ENCODE data around the gene LENG9.

Gene LENG9

DNA sequence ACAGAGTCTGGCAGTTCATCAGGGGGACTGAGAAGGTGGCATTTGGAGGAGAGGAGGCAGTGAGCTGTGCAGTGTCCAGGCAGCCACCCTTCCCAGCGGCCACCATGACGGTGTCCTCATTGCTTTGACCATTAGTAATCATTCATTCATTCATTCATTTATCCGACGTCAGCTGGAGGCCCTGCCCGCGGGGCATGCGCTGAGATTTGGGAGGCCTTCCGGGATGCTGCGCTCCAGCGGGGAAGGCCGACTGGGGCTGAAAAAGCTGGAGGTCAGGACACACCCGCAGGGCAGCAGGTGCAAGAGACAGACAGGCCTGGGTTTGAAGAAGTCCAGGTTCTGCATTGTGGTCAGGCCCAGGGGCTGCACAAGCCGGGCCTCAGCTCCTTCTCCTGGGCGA, 39.4 kb downstream of the LENG9 start:
- DNase-seq (no peak), ATAC-seq (replicated peaks) (no peak)
- no peak overlapping the region for H3K4me3 Mint-ChIP-seq
- peaks cover 5 to 6% of the 10 kb centered on the region in 2 donors for H3K4me1 Mint-ChIP-seq
- no peak overlapping the region for H3K27ac Mint-ChIP-seq
- H3K9me3 Mint-ChIP-seq: no peaks in the 10 kb centered on the region
- H3K36me3 Mint-ChIP-seq: no peaks in the 10 kb centered on the region
- peaks cover 57 to 79% of the 10 kb centered on the region in 2 donors for H3K27me3 Mint-ChIP-seq

DNA sequence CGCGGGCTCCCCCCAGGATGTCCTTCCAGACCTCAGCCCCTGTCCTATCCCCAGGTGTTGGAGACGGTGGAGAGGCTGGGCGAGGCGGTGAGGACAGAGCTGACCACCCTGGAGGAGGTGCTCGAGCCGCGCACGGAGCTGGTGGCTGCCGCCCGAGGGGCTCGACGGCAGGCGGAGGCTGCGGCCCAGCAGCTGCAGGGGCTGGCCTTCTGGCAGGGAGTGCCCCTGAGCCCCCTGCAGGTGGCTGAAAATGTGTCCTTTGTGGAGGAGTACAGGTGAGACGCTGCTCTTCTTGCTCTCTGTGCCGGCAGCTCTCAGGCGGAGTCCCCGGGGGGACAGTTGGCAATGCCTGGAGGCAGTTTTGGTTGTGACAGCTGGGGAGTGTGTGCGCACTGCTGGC, 41.4 kb downstream of the LENG9 start:
- DNase-seq (no peak), ATAC-seq (replicated peaks) (no peak)
- peaks cover 61 to 81% of the 10 kb centered on the region in 2 donors for H3K27me3 Mint-ChIP-seq
- H3K4me1 Mint-ChIP-seq: peaks cover 13 to 14% of the 10 kb centered on the region in 2 donors
- H3K27ac Mint-ChIP-seq: no peak overlapping the region
- H3K4me3 Mint-ChIP-seq: no peak overlapping the region
- H3K36me3 Mint-ChIP-seq: no peaks in the 10 kb centered on the region
- no peaks in the 10 kb centered on the region for H3K9me3 Mint-ChIP-seq

DNA sequence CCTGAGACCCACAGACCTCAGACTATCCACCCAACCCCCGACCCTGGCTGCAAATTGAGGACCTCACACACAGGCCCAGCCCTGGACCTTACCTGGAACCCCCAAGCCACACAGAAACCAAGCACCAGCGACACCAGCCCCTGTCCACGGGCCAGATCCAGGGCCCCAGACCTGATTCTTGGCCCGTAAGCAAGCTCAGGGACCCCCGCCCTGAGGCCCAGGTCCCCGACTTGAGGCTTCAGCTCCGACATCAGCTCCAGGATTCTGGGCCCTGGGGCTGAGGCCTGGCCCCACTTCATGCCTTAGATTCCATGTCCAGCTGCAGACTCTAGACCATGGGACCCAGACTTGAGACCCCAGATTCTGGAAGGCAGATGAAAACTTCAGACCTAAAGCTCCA, 42.1 kb downstream of the LENG9 start:
- Mint-ChIP-seq H3K36me3 (no peaks in the 10 kb centered on the region), H3K9me3 (no peaks in the 10 kb centered on the region), H3K4me1 (peaks cover 11 to 17% of the 10 kb centered on the region in 2 donors), H3K4me3 (no peak overlapping the region), H3K27ac (no peak overlapping the region), H3K27me3 (peaks cover 61 to 81% of the 10 kb centered on the region in 2 donors)
- DNase-seq (no peak), ATAC-seq (replicated peaks) (no peak)

DNA sequence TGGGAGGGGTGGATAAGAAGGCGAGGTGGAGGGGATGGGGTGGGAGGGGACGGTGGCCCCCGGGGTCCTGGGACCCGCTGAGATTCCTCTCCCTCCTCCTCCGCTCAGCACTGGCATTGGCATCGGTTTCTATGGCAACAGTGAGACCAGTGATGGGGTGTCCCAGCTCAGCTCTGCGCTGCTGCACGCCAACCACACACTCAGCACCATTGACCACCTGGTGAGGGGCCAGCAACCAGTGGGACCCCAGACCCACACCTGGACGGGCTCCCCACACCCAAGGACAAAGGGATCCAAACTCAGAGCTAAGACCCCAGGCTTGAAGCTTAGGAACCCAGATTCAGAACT, 42.4 kb downstream of the LENG9 start:
- no peak for ATAC-seq (replicated peaks)
- no peaks in the 10 kb centered on the region for H3K36me3 Mint-ChIP-seq
- H3K27ac Mint-ChIP-seq: no peak overlapping the region
- no peaks in the 10 kb centered on the region for H3K9me3 Mint-ChIP-seq
- peaks cover 11 to 18% of the 10 kb centered on the region in 2 donors for H3K4me1 Mint-ChIP-seq
- peaks cover 57 to 79% of the 10 kb centered on the region in 2 donors for H3K27me3 Mint-ChIP-seq
- DNase-seq: no peak
- H3K4me3 Mint-ChIP-seq: no peak overlapping the region

DNA sequence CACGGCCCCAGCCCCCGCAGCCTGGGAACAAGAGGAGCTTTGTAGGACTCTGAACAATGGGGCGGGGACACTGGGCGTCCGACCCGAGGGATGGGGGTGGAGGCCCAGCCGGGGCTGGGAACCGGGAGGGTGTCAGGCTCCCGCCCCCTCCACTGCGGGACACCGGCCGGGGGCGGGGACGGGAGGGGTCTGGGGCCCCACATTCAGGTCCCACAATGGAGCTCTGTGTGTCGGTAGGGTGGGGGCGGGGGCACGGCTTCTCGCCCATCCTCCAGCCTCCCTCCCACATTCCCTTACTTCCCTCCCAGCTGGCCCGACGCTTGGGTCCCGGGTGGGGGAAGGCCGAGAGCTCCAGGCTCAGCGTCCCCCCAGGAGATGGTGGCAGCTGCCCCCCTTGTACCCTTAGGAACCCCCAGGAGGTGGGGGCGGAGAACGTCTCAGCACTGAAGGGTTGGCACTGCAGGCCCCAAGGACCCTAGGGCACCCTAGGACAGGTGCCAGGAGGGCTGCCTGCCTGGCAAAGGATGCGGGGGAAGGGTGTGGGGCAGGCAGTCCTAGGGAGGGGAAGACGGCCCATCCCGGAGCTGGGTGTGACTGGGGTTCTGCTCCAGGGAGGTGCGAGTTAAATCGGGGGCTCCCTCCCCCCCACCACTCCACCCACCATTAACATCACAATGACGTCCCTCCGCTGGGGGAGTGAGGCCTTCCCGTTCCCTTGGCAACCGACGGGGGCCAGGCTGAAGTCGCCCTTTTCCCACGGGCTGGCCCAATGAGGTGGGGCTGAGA, 43.0 kb downstream of the LENG9 start:
- Mint-ChIP-seq H3K4me1 (peaks cover 14 to 23% of the 10 kb centered on the region in 2 donors), H3K36me3 (no peaks in the 10 kb centered on the region), H3K27ac (no peak overlapping the region), H3K4me3 (no peak overlapping the region), H3K9me3 (no peaks in the 10 kb centered on the region), H3K27me3 (peaks cover 58 to 79% of the 10 kb centered on the region in 2 donors)
- ATAC-seq (replicated peaks): no peak
- no peak for DNase-seq

DNA sequence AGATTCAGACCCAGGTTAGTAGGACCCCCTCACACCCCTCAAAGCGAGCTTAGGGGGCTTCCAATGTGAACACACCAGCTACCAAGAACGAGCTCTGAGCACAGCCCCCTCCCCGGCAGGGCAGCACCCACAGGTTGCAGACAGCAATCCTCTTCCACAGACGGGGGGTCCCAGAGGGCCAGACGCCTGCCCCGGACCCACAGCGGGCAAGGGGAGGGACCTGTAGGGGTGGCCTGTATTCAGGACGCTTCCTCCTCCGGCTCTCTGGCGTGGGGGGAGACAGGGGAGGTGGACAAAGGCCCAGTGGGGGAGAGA, 43.6 kb downstream of the LENG9 start:
- Mint-ChIP-seq H3K36me3 (no peaks in the 10 kb centered on the region), H3K27ac (no peak overlapping the region), H3K9me3 (no peaks in the 10 kb centered on the region)

DNA sequence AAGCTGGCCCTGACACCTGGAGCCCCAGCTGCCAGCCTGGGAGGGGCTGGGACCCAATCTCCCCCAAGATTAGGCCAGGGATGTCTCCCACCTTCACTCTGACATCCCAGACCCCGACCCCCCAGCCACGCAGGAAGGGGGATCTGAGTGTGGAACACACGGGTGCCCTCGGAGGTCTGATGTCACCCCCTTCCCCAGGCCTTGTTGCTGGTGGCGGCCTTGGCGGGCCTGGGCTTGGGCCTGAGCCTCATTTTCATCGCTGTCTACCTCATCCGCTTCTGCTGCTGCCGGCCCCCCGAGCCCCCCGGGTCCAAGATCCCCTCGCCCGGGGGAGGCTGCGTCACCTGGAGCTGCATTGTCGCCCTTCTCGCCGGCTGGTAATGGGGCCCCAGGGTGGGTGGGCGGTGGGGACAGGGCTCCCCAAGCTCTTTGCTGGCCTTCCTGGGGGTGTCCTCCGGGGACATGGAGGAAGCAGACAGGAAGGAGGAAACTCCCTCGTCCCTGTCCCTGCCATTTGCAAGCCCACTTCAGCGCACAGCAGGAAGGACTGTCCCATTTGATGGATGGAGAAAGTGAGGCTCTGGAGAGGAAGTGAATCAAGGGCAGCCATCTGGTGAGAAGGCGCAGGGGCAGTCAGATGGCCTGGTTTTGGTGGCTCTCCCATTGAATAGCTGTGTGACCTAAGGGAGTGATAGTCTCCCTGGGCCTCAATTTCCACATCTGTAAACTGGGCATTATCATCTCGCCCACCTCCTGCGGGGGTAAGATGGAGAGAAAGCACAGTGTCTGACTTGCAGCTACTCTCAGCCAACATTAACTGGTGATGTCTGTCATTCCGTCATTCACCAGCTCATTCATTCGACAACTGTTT, 44.4 kb downstream of the LENG9 start:
- peaks cover 0 to 2% of the 10 kb centered on the region in 2 donors for H3K36me3 Mint-ChIP-seq
- ATAC-seq (replicated peaks): no peak

More for the DNA sequence above, 43.6 kb downstream of the LENG9 start:
- peaks cover 53 to 74% of the 10 kb centered on the region in 2 donors for H3K27me3 Mint-ChIP-seq
- ATAC-seq (replicated peaks) (no peak), DNase-seq (no peak)
- peaks cover 14 to 23% of the 10 kb centered on the region in 2 donors for H3K4me1 Mint-ChIP-seq
- no peak overlapping the region for H3K4me3 Mint-ChIP-seq

DNA sequence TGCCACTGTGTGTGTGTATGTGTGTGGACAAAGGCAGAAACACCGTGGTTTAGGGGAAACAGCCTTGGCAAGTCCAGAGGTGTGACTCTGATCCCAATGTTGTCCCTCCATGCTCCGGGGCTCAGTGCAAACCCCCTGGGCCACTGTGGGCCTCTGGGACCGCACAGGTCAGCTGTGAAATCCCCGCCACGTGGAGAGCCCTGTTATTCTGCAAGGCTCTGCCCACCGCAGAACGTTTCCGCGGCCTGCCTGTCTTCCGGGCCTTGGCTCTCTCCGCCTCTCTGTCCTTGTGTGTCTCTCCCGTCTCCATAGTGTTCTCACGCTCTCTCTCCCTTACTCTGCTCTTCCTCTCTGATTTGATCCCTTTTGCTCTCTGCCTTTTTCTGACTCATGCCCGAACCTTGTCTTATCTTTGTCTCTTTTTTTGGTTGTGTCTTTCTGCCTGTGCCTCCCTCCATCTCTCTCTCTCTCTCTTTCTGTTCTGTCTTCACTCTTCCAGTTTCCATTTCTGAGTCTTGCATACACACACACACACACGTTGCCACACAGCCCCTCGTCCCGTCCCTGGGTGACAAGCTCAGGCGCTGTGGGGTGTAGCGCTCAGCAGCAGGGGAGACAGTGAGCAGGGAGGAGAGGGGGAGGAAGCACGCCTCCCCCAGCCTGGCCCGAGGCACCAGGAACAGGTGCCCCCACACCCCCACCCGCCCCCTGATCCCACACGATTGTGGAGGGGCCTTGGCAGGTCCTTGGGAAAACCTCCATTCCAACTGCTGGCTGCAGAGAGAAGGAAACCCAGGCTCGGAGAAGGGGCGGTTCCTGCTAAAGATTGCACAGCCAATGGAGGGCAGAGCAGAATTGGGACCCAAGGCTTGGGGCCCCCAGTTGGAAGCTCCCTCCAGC, 45.3 kb downstream of the LENG9 start:
- peaks cover 53 to 73% of the 10 kb centered on the region in 2 donors for H3K27me3 Mint-ChIP-seq
- no peak for DNase-seq

More for the DNA sequence above, 44.4 kb downstream of the LENG9 start:
- Mint-ChIP-seq H3K9me3 (peaks cover 0 to 3% of the 10 kb centered on the region in 2 donors), H3K27me3 (peaks cover 51 to 72% of the 10 kb centered on the region in 2 donors), H3K27ac (no peak overlapping the region), H3K4me3 (no peak overlapping the region), H3K4me1 (peaks cover 14 to 23% of the 10 kb centered on the region in 2 donors)
- no peak for DNase-seq

DNA sequence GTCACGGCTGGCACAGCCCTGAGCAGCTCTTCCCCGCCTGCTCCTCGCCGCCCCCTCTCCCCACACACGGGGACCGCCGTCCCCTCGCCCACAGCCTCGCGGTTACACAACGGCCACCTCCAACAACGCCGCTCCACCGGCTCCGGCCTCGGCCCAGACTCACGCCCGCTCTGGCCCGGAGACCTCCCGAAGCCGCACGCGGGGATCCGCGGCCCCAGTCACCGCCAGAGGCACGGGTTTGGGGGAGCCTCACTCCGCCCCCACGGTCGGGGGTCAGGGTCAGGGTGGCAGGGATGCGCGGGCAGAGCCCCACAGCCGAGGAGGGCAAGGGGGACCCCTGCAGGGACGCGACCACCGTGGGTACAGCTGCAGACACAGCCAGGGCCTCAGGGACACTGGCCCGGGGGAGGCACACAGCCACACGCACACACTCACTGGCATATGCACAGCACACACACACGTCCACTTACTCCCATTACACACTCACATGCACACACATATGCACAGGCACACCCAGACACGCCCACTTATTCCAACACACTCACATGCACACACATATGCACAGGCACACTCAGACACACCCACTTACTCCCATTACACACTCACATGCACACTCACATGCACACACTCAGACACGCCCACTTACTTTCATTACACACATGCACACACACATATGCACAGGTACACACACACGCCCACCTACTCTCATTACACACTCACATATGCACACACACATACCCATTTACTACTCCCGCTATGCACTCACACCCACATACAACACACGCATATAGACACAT, 46.7 kb downstream of the LENG9 start:
- peaks cover 16 to 23% of the 10 kb centered on the region in 2 donors for H3K4me1 Mint-ChIP-seq
- DNase-seq (no peak), ATAC-seq (replicated peaks) (no peak)
- no peak overlapping the region for H3K4me3 Mint-ChIP-seq
- H3K27me3 Mint-ChIP-seq: peaks cover 58 to 62% of the 10 kb centered on the region in 2 donors
- peaks cover 2 to 11% of the 10 kb centered on the region in 2 donors for H3K9me3 Mint-ChIP-seq
- H3K27ac Mint-ChIP-seq: no peak overlapping the region
- H3K36me3 Mint-ChIP-seq: peaks cover 0 to 6% of the 10 kb centered on the region in 2 donors

More for the DNA sequence above, 45.3 kb downstream of the LENG9 start:
- peaks cover 0 to 6% of the 10 kb centered on the region in 2 donors for H3K36me3 Mint-ChIP-seq
- H3K27ac Mint-ChIP-seq: peak overlapping the region; percentile 2
- peak overlapping the region; percentile 30 to 36 for H3K4me3 Mint-ChIP-seq
- peaks cover 2 to 10% of the 10 kb centered on the region in 2 donors for H3K9me3 Mint-ChIP-seq
- H3K4me1 Mint-ChIP-seq: peaks cover 16 to 23% of the 10 kb centered on the region in 2 donors
- peak; percentile 61 to 70 for ATAC-seq (replicated peaks)

DNA sequence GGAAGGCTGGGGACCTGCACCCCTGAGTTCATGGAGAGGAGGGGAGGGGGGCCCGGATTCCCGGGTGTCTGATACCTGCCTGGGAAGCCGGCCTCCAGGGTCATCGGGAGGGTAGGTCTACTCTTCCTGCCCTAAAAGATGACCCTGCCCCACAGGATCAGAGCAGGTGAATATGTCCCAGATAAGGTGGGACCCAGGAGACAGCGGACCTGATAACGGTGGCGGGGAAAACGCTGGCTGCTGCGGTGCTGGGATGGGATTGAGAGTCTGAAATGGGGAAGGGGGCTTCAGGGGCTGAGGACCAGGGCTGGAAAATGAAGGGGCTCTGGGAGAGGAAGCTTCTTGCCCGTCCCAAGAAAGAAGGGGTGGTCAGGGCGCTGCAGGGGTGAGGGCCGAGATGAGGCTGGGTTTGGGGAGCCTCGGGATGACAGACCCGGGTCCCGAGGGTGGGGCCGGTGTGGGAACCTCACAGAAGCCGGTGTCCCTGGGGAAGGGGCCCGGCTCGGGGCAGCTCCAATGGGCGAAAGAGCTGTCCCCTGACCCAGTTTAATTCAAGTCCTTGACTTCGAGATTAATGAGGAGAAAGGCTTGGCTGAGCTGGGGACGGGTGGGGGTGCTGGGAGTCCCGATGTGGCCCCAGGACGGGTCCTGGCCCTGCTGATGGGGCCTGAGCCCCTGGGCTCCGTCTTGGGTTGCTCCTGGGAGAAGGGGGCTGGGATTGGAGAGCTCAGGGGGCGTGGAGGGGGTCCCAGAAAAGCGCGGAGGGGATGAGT, 47.5 kb downstream of the LENG9 start:
- H3K4me3 Mint-ChIP-seq: no peak overlapping the region
- H3K27ac Mint-ChIP-seq: peak overlapping the region; percentile 4
- ATAC-seq (replicated peaks) (no peak), DNase-seq (no peak)
- H3K27me3 Mint-ChIP-seq: peaks cover 61 to 63% of the 10 kb centered on the region in 2 donors
- peaks cover 2 to 11% of the 10 kb centered on the region in 2 donors for H3K9me3 Mint-ChIP-seq
- peaks cover 0 to 6% of the 10 kb centered on the region in 2 donors for H3K36me3 Mint-ChIP-seq
- H3K4me1 Mint-ChIP-seq: peaks cover 16 to 23% of the 10 kb centered on the region in 2 donors

DNA sequence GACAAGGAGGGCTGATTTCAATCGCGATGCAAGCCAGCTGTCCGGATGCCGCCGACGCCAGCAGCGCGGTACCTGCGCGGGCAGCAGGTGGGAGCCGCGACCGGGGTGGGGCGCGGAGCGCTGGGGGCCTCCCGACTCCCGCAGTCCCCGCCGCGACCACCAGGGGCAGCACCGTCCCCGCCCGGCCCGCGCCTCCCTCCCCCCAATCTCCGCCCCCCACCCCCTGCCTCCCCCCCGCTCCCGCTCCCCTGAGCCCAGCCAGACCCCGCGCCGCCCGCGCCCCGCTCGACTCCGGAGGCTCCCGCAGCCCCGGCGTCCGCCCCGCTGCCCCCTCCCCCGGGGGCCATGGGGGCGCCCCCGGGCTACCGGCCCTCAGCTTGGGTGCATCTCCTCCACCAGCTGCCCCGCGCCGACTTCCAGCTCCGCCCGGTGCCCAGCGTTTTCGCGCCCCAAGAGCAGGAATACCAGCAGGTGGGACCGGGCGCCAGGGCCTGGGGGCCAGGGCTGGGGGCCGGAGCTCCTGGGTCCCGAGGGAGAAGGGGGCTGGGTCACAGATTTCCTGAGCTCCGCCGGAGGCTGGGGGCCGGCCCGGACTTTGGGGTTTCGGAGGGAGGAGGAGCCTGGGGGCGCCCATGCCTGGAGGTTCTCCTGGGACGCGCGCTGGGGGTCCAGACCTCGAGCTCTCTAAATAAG, 48.2 kb downstream of the LENG9 start, which contains the start of gene TTYH1:
TTYH1 (plus strand) TSS at position 257 of the 693 bp plus-strand sequence; CDS start at position 346, 89 bp downstream.
- no peak for DNase-seq
- Mint-ChIP-seq H3K27me3 (peaks cover 62% of the 10 kb centered on the region in 2 donors), H3K27ac (peak within 1 kb of the TSS; percentile 4), H3K9me3 (peaks cover 2 to 11% of the 10 kb centered on the region in 2 donors), H3K4me1 (peaks cover 16 to 23% of the 10 kb centered on the region in 2 donors), H3K36me3 (peaks cover 0 to 6% of the 10 kb centered on the region in 2 donors), H3K4me3 (no peak within 1 kb of the TSS)
- peak; percentile 31 to 45 for ATAC-seq (replicated peaks)

DNA sequence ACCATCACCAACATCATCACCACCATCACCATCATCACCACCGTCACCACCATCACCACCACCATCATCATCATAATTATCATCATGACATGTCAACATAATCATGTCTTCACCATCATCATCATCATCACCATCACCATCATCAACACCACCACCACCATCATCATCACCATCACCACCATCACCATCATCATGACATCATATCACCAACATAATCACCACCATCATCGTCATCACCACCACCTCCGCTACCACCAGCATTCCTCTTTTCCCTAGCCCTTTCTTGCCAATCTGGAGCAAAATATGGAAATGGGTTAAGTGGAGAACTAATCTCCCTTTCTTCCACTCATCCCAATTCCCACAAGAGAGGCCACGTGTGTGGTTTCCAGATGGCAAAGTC, 49.4 kb downstream of the LENG9 start:
- ATAC-seq (replicated peaks) (no peak), DNase-seq (no peak)
- Mint-ChIP-seq H3K27ac (no peak overlapping the region), H3K9me3 (peaks cover 2 to 11% of the 10 kb centered on the region in 2 donors), H3K36me3 (peaks cover 0 to 6% of the 10 kb centered on the region in 2 donors), H3K4me3 (no peak overlapping the region), H3K4me1 (peaks cover 16 to 23% of the 10 kb centered on the region in 2 donors), H3K27me3 (peaks cover 52 to 56% of the 10 kb centered on the region in 2 donors)

Measured in stimulated activated naive B cell treated with anti-CD40 and anti-IgM and Interleukin-4, amounts not matched to agents 10 μg/mL and 1 μg/mL and 100 μg/mL, for 72 hours (primary cell).